ENCODE data around the gene KCNK2. TPM values are rescaled to one million over a fixed set of nuclear protein-coding genes. Genes with fewer than 3 reads are reported as not detected.

KCNK2 gene
- total RNA-seq, 1 donor from 2014 or later: 0.26 TPM

DNA sequence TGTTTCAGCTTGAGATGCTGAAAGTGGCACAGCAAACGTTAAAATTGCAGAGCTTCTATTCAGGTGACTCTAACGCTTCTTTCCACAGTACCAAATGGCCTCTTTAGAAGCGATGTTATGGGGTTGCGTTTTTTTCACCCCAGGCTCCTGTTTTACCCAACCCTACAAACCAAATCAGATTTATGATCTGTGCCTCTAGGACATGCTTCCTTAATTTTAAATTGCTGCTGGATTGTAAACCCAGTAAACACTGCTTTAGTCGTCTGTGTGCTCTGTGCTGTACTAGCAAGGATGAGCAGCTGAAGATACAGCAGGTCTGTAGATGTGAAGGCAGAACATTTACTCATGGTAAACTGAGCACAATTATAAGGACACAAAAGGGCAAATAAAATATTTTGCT lies 13.0 kb downstream of the KCNK2 start:
- DNase-seq (ENCODE audit: low read depth in 2 of 2): no peak

DNA sequence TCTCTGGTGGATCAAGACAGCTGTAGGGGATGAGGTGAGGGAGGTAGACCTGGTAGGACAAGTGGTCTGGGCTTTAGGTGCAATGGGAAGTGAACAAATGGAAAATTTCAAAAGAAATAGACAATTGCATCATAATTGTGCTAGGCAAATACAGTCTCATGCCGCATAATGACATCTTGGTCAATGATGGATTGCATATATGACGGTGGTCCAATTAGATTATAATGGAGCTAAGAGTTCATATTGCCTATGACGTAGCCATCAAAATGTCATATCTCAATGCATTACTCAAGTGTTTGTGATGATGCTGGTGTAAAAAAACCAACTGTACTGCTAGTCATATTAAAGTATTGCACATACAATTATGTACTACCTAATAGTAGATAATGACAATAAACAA lies 19.0 kb downstream of the KCNK2 start:
- no peak for DNase-seq (ENCODE audit: low read depth in 2 of 2)

DNA sequence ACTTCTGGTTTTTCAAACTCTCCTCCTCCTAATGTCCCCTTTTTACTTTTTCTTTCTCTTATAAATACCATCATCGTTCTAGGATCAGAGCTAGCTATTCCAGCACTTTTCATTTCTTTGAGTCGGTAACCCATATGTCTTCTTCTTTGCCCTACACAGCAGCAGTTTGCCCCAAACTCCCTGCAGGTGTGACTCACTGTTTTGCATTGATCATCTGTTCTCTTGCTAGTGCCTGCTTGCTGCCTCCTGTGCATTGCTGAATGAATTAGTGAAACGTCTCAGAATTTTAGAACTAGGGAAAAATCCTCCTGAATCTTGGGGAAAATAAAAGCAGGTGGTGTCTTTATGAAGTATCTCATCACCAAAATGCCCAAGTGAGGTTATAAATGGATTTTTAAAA lies 21.7 kb downstream of the KCNK2 start:
- DNase-seq (ENCODE audit: low read depth in 2 of 2): no peak

DNA sequence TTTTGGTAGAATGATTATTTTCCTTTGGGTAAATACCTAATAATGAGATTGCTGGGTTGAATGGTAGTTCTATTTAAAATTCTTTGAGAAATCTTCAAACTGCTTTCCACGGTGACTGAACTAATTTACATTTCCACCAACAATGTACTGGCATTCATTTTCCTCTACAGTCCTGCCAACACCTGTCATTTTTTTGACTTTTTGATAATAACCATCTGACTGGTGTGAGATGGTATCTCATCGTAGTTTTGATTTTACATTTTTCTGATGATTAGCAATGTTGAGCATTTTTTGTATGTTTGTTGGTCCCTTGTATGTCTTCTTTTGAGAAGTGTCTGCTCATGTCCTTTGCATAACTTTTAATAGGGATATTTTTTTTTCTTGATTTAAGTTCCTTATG lies 23.5 kb downstream of the KCNK2 start:
- DNase-seq (ENCODE audit: low read depth in 2 of 2): no peak

DNA sequence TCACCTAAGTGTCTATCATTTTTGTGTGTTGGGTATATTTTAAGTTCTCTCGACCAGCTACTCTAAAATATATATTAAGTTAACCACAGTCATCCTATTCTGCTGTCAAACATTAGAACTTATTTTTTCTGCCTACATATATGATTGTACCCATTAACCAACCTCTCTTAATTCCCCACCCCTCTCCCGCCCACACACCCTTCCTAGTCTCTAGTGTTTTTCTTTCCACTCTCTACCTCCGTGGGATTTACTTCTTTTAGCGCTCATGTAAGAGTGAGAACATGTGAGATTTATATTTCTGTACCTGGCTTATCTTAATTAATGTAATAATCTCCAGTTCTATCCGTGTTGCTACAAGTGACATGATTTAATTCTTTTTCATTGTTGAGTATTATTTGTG lies 26.6 kb downstream of the KCNK2 start:
- no peak for DNase-seq (ENCODE audit: low read depth in 2 of 2)

DNA sequence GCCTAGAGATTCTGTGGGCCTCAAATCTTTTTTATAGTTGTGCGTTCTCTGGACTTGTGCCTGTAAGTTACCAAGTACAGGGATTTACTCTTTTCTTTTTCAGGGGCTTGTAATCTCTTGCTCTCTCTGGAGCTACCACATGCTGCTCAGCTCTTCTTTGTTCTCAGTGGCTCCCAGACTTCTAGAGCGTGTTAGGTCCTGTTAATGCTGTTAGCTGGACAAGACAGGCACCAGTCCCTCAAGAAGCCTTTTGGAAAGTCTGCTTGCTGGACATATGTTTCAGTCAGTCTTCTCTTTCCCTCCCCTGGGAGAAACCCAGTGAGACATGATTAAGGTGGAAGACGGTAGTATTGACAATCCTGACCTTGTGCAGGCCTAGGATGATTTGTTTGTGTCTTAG lies 29.4 kb downstream of the KCNK2 start:
- no peak for DNase-seq (ENCODE audit: low read depth in 2 of 2)

DNA sequence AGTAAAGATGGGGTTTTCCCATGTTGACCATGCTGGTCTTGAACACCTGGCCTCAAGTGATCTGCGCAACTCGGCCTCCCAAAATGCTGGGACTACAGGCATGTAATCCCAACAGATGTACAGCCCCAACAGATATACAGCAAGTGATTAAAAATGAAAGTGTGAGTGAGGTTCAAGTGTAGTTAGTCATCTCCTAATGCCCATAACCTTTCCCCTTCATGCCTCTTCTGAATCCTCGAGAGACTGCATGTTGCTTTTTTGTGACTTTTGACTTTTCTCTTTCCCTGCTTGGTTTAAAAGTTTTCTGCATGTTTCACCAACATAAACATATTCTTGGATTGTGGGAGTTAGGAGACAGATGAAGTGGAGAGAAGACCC lies 31.2 kb downstream of the KCNK2 start:
- DNase-seq (ENCODE audit: low read depth in 2 of 2): no peak

DNA sequence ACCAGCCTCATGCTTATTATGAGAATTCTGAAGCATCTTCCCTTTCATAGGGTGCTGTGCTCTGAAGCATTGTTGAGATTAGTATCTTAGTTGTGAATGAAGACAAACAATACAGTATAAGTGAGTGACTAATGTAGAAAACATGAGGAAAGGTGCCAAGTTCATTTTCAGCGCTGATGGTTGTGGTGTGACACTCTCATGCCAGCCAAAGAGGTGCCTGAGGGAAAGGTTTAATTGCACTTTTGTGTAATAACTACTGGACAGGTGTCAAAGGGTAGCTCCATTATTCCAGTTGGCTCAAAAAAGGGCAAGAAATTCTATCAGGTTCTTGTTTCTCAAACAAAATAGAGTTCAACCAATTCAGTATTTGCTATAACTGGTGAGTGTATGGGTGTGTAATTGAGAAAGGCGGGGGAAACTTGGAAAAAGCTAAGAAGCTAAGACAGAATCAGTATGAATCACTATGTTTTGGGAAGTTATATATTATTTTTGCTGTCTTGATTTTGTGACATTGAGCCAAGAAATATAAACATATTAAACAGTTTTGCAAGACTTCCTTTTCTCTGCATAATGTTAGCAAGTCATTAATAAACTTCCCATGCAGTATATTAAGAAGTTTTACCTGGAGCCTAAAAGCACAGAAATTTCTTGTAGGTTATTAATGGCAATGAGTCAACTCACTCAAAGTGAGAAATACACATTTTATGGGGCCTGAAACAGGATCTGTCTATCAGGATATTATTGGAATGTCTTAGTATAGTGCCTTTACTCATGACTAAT lies 31.8 kb downstream of the KCNK2 start:
- DNase-seq (ENCODE audit: low read depth in 2 of 2): peak in 1 of 2 donors; percentile 75

DNA sequence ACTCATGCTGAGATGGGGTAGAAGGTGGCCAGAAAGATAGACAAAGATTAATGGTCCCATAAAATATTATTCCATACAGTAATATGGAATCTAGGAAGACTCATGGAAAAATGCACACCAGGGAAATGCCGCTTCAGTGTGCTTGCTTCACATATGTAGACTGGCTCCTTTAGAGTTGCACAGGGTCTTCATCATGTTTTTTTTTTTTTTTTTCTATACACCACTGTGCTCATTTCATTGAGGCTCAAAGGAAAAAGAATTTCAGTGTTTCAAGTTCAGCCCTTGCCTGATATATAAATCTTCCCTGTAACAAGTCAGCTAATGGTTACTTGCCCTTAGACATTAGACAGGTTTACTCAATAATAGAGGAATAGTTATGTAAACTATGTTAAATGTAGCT lies 33.2 kb downstream of the KCNK2 start:
- DNase-seq (ENCODE audit: low read depth in 2 of 2): no peak

DNA sequence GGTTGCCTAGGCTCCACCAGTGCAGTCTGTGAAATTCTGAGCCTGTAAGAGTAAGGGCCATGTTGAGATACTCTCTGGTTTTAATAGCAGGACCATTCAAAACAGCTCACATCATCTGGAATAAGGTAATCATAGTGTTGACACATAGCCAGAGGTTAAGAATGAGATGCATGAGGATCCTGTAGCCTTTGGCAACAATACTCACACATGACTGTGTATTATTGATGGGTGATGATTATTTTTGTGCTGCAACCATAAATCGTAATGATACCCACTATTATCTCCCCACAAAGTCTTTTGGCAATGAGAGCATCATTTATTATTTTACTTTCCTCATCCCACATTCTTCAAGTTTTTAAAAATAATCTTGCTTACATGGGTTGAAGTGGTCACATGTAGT lies 35.5 kb downstream of the KCNK2 start:
- no peak for DNase-seq (ENCODE audit: low read depth in 2 of 2)

DNA sequence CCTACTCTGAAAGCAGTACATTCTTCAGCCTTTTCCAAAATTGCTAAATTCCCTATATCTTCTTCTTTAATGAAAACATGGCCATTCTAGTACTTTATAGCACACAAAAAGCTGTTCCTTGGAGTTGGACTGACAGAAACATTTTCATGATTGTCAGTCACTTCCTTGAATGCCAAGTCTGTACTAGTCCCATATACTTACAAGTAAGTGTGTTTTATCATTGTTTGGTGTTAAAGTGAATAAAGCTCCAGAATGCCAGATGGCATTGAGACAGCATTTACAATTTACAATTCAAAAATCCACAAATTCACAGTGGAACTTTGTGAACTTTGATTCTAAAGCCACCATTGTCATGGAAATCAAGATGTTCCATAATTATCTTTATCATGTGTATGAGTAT lies 36.5 kb downstream of the KCNK2 start:
- no peak for DNase-seq (ENCODE audit: low read depth in 2 of 2)

DNA sequence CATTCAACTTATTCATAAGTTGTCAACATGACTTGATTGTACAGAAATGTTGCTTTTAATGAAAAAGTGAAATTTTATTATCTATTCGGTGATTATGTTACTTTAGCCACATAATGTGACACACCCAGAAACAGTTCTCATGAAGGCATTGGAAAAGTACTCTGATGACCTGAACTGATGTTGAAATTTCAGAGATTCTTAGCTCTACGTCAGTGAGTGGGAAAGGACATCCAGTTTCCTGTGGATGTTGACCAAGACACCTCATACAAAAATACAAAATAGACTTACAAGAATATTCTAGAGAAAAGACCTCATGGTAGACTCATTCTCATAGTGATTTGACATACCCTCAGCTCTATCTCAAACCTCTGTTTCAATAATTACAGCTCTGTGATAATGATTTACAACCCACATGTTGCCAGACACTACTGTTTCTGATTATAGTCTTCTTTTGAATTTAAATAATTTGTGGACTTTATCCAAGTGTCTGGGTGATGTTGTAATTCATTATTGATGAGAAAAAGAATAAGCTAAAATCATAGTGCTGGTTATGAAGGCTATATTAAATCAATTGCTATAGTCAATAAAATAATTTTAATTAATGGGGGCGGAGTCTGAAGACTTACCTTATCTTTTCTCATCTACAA lies 37.3 kb downstream of the KCNK2 start:
- DNase-seq (ENCODE audit: low read depth in 2 of 2): no peak

DNA sequence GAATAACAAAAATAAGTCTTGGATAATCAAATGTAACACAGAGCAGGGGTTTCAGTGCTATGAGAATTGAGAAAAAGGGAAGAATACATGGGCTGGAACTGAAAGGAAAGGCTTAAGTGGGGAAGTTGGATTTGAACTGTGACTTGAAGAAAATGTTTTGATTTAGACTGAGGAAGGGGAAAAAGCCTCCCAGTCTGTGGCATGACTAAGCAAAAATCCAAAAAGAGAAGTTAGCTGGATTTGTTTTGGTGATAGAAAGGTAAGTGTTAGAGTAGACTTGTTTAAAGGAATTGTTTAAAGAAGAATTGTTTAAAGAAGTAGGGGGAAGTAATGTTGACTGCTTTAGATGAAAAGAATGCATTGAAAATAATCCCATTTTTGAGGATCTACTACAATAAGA lies 46.0 kb downstream of the KCNK2 start:
- DNase-seq (ENCODE audit: low read depth in 2 of 2): no peak

DNA sequence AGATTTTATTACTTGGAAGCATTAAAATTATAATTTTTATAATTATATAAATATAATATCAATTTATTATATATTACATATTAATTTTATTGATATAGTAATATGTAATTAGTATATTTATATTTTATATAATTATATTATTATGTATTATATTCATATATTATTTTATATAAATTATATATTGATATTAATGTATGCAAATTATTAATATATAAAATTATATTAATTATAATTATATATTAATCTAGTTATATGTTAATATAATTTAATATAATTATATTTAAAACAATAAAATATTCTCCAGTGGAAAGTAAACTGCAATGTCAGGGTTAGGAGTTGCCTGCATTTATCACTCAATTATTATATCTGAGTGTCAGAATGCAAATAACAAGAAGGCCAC lies 48.8 kb downstream of the KCNK2 start:
- no peak for DNase-seq (ENCODE audit: low read depth in 2 of 2)

DNA sequence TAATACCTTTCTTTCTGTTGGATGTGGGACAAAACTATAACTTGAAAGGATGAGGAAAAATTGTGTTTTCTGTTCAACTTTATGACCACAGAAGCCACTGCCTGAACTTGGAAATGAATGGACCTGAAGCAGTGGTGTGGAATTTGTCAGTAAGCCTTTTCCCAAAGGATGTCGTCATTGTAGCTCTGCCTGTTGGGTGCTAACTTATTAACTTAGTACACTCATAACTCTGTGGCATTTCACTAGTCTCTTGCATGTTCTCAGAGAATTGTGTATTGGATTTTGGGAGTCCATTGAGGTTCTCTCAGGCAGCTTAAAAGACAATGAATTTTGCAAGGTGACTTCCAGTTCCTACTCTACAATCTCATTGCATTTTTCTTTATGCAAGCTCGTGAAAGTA lies 49.6 kb downstream of the KCNK2 start:
- DNase-seq (ENCODE audit: low read depth in 2 of 2): no peak

DNA sequence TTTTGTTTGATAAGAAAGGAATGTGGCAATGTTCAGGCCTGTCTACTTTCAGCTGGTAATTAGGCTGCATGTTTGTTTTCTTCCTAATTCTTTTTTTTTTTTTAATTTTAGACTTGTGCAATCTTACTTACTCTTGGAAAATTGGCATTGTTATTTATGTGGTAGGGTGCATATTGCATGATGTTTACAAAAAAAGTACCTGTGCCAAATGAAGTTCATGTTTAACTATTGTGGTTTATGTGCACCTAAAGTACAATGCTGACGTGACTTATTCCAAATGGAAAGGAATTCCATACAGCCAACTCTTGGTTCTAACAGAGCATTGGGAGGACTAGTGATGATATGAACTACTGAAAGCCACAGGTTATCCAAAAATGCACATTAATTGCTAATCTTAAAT lies 51.0 kb downstream of the KCNK2 start:
- DNase-seq (ENCODE audit: low read depth in 2 of 2): no peak

DNA sequence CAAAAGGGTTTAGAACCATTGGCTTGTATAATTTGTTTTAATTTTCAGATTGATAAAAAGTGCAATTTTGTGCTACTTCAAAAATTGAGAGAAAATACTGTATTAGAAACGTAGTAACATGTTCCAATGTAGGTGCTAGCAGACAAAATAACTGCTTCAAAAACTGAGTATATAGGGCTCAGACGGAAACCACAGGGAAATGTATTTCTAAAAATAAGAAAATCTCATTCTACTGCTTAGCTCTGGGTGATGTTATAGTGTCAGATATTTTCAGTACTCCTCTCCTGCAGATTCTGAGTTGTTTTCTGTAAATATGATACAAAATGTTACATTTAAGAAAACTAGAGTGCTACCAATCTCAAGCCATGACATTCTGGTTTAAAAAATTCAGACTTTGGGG lies 55.4 kb downstream of the KCNK2 start:
- DNase-seq (ENCODE audit: low read depth in 2 of 2): no peak

DNA sequence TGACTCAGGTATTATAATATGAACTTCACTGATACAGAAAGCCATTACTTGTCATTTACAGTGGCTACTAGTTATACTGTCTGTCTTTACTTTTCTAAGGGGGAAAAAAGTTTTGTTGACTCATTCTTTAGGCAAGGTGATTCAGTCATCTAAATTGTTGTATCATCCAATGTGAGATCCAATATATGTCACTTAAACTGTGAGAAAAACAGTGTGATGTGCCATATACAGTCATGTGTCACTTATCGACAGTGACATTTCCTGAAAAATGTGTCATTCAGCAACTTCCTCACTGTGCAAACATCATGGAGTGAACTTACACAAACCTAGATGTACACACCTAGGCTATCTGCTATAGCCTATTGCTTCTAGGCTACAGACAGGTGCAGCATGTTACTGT lies 57.6 kb downstream of the KCNK2 start:
- DNase-seq (ENCODE audit: low read depth in 2 of 2): no peak

DNA sequence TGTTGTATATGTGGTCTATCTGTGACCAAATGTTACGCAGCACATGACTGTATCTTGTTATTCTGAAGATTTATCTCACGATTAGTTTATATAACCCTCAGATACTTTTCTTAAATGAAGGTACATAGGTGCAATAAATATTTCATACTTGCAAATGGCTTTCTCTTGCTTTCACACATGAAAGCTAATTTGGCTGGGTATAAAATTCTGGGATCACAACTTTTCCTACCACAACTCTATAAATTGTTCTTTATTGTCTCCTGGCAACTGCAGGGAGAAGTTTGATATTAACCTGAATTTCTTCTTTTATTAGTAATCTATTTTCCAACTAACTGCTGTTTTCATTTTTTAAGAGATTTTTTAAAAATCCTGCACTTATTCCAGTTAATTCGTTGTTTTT lies 58.9 kb downstream of the KCNK2 start:
- no peak for DNase-seq (ENCODE audit: low read depth in 2 of 2)

DNA sequence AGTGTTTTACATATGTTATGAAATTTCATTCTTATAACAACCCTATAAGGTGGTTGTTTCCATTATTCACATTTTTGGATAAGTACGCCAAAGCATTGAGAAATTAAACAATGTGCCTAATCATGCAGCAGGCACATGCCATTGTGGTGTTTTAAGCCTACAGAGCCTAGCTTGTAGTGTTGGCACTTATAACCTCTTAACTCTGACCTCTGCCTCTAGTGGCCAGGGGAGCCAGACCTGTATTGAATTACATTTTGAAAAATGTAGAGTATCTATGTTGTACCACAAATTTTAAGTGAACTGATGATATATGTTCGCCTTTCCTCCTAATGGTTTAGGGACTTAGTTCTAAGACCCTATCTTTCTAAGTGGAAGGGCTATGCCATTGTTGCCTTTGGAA lies 61.0 kb downstream of the KCNK2 start:
- no peak for DNase-seq (ENCODE audit: low read depth in 2 of 2)

DNA sequence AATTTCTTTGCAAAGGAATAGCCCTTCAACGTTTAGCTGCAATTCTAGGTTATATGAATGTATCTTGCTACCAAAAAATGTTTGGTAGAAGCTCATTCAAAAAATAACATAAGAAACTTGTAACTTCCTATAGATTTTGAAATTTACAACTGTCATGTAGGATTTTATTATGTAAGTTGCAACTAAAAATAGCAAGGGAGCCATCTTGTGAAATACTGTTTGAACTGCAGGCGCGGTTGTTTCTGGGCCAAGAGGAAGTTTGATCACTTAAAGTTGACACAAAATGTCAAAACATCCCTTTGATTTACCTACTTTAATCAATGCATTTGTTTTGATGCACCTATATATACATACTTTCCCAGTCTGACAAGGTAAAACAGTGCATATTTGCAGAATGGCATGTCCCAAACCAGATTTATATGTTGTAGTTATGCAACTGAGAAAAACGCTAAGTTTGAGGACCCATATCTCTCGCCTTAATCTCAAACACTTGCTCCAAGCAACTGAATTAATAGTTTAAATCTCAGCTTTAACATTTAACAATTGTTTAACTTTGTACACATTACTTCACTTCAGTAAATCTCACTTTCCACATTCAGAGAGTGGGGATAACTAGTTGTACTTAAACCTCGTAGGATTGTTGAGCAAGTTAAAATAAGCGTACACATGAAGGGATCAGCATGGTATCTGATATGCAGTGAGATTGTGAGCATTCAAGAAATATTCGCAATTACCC lies 63.9 kb downstream of the KCNK2 start:
- peak; percentile 1 to 31 for DNase-seq (ENCODE audit: low read depth in 2 of 2)

DNA sequence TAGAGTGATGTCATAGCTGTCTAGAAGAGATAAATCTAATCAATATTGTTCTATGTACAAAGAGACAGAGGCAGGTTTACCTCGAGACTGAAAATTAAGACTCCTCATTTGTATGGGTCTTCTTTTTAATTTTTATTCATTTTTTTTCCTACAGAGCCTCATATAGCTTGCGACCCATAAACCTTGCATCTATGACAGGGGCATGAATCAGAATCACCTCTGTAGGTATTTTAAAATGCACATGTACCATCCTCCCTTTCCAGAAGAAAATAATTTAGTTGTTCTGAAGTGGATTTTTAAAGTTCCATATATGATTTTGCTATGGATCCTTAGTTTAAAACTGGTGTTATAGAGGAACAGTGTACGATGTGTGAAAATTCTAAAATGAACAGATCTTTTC lies 64.5 kb downstream of the KCNK2 start:
- DNase-seq (ENCODE audit: low read depth in 2 of 2): no peak
